Measurements from ENCODE around the gene TET2.

The TET2 gene

DNA sequence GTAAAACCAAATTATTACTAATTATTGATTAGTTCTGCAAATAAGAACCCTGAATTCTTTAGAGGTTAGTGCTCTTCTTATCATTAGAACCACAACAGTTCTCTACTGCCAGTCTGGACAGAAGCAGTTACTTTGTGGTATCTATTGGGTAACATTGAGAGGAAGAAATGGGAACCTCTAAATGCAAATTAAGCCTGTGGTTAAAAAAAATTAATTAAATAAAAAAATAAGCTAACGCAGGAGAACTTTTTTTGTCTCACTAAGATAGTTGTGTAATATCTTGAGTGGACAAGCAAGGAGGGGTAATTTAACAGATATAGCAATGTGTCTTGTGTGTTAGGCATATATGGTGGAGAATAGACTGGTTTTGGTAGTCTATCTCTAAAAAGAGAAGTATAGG is 32.9 kb upstream of the TET2 start:
- no peak overlapping the region for H3K4me3 ChIP-seq (ENCODE audit: low read depth, low read length)
- DNase-seq (ENCODE audit: low read depth) = peak; percentile 18
- TF ChIP-seq, protein P1, sequence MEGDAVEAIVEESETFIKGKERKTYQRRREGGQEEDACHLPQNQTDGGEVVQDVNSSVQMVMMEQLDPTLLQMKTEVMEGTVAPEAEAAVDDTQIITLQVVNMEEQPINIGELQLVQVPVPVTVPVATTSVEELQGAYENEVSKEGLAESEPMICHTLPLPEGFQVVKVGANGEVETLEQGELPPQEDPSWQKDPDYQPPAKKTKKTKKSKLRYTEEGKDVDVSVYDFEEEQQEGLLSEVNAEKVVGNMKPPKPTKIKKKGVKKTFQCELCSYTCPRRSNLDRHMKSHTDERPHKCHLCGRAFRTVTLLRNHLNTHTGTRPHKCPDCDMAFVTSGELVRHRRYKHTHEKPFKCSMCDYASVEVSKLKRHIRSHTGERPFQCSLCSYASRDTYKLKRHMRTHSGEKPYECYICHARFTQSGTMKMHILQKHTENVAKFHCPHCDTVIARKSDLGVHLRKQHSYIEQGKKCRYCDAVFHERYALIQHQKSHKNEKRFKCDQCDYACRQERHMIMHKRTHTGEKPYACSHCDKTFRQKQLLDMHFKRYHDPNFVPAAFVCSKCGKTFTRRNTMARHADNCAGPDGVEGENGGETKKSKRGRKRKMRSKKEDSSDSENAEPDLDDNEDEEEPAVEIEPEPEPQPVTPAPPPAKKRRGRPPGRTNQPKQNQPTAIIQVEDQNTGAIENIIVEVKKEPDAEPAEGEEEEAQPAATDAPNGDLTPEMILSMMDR (IDR thresholded peaks at IDR 0.05; ENCODE audit: insufficient read depth, low read depth, low read length, missing control alignments) = no peak

DNA sequence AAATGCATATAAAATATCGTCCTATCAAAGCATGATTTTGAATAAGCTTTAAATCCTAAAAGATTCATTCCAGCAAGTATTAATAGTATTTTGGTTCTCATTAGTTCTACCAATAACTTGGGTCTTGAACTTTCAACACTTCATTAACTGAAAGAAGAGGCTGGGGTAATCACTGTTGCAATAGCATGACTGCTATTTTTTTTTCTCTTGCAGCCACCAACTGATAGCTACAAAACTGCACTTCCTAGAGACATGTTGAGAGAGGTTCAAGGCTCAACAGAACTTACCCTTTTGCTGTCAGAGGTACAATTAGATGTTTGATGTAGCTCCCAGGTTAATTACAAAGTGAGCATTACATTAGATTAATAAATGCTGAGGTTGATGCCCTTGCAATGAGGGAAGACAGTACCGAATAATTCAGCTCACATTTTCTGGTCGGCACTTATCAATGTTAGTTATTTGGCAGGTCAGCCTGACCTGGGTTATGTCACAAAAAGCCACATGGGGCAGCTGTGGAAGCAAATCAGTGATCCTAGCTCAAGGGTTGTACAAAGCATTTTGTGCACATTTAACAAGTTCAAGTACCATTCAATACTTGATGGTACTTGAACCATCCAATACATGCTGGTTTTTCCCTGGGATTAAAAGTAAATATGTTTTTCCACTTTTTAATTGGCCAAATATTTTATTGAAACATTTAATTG is 29.9 kb upstream of the TET2 start:
- DNase-seq (ENCODE audit: low read depth) = no peak
- TF ChIP-seq, protein P1 (IDR thresholded peaks at IDR 0.05; ENCODE audit: insufficient read depth, low read depth, low read length, missing control alignments) = no peak

DNA sequence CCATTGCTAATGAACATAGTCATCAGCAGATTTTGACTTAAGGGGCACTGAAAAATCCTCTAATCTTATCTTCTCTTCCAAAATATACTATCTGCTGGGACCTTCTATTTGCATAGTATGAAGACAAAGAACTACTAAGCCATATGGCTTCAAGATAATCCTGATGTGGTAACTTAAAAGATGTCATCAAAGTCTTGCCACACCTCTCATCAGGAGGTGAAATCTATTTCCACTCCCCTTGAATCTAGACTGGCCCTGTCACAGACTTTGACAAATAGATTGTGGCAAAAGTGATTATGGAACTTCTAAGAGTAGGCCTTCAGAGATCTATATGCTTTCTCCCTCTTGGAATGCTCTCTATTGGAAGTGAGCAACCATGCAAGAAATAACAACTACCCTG is 27.3 kb upstream of the TET2 start:
- H3K4me3 ChIP-seq (ENCODE audit: low read depth, low read length) = no peak overlapping the region
- no peak for DNase-seq (ENCODE audit: low read depth)
- TF ChIP-seq, protein P1 (IDR thresholded peaks at IDR 0.05; ENCODE audit: insufficient read depth, low read depth, low read length, missing control alignments) = no peak

More for the DNA sequence above, 29.9 kb upstream of the TET2 start:
- H3K4me3 ChIP-seq (ENCODE audit: low read depth, low read length) = no peak overlapping the region

DNA sequence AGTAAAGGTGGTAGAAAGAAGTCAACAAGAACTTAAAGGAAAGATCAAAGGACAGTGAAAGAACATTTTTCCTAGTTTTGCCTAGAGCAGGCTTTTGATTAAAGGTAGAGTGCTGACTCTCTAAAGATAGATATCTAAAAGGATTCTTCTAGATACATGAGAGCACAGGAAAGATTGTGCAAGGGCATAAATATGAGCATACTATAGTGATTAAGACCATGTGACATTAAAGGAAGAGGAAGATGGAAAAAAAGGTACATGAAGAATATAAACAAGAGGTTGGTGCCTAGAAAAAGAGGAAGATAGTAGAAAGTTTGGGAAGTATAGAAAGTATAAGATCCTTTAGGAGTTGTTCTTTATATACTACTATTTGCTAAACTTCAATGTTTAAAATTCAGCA is 26.1 kb upstream of the TET2 start:
- no peak overlapping the region for H3K4me3 ChIP-seq (ENCODE audit: low read depth, low read length)
- TF ChIP-seq, protein P1 (IDR thresholded peaks at IDR 0.05; ENCODE audit: insufficient read depth, low read depth, low read length, missing control alignments) = no peak
- DNase-seq (ENCODE audit: low read depth) = no peak

DNA sequence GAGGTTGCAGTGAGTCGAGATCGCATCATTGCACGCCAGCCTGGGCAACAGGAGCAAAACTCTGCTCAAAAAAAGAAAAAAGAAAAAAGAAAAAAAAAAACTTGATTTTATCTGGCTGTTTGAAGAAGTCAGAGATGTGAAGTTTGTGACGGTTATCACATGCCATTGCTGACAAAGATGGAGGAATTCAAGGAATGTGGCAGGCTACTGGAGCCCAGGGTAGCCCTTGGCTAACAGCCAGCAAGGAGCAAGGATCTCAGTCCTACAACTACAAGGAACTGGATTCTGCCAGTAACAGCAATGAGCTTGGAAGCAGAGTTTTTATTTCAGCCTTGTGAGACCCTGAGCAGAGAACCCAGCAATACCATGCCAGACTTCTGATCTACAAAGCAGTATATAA is 24.3 kb upstream of the TET2 start:
- no peak for DNase-seq (ENCODE audit: low read depth)
- TF ChIP-seq, protein P1 (IDR thresholded peaks at IDR 0.05; ENCODE audit: insufficient read depth, low read depth, low read length, missing control alignments) = no peak

DNA sequence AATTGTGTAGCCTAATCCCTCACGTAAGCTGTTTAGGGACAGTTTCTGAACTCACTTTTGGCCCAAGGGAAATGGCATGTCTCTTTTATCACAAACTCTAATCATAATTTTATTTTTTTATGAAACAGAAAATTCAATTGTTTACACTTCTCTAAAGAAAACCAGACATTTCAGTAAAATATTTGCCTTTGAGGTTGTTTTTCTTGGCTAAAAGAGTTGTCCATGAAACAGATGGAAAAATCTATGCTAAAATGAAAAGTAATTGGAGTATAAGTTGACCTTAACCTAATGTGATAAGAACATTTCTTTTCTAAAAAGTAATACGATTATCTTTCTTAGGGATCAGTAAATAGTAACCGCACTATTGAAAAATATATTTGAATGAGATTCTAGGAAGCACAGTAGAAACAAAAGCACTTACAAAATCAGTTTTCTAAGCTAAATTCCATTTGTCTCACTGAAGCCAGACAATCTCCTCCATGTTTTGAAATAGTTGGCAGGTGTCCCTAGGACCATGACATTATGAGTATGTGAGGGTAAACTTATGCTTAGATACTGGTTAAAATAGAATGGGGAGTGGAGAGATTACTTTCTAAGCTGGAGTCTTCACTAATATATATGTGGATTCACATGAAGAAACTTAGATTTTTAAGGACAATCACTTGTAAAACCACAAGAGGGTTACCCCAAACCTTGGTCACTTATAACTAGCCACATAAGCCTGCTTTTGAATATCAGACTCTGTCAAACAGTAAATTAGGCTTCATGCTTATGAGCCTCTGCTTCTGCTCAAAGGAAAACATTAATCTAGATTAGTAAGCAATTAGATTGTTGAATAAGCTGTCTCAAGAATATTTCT is 20.1 kb upstream of the TET2 start:
- TF ChIP-seq, protein P1 (IDR thresholded peaks at IDR 0.05; ENCODE audit: insufficient read depth, low read depth, low read length, missing control alignments) = no peak
- H3K4me3 ChIP-seq (ENCODE audit: low read depth, low read length) = no peak overlapping the region
- DNase-seq (ENCODE audit: low read depth) = no peak

More for the DNA sequence above, 24.3 kb upstream of the TET2 start:
- no peak overlapping the region for H3K4me3 ChIP-seq (ENCODE audit: low read depth, low read length)

All from GM12865 (cell line).